NOMO-1 treated with dmso at 0.1 percent for 144 hours (cell line): ENCODE results near the gene SLAMF7.
"Not testable (repeated sequence)": the region's sequence is repeated elsewhere in the genome, so short reads cannot be mapped to it uniquely, and the experiment has no call there.

Experiments used
- DNase-seq: peaks from one replicate; lab custom pipeline; 2025; ENCODE audit not compliant: unreplicated experiment; lab: John Stamatoyannopoulos, UW

SLAMF7 gene

DNA sequence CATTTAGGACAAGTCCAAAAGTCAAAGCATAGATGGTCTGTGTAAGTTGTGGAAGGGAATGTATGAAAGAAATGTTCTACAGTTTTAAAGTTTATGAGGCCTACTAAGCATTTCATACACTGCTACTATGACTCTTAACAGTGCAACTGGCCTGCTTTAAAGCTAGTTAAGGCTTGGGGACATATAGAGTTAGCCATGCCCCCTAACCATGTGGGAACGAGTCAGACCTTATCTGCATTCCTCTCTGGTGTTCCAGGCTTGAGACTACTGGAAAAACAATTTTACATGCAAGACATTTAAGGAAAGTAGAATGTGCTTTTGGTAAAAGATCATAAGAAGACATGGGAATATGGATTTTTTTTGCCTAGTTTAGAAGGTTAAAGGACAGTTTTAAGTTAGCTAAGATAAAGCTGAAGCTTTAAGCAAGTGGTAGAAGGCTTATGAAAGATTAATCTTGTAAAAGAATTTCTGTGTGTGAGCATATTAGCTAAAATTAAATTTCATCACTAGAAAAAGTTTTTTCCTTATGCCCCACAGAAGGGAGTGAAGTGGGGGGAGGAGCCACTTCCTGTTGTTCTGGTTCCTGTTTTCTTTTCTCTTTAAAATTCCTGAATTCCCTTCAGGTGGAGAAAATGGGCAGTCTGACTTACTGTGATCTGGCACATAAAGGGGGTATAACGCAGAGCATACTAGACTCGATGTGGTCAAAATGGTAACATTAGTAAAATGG is 18.5 kb upstream of the SLAMF7 start:
- DNase-seq: no peak

GRCh38 chr1:160721473-160721872 is 17.6 kb upstream of the SLAMF7 start:
- DNase-seq: no peak

DNA sequence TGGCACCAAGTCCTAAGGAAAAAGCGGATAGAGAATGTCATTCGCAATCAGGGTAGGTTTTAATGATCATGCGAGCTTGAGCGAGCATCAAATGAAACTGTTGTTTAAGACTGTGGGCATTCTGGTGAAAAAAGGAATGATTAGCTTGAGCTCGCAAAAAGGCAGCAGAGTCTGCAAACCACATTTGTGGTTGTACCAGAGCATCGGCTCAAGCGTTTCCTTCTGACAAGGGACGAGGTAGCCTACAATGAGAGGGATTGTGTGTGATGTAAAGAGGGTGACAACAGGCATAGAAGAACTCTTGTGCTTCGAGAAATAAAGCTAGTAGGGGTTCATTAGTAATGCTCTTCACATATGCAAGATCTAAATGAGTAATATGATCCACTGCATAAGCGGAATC is 16.3 kb upstream of the SLAMF7 start:
- no peak for DNase-seq

- no peak for DNase-seq
Measured at GRCh38 chr1:160723332-160723731, 15.7 kb upstream of the SLAMF7 start.

DNA sequence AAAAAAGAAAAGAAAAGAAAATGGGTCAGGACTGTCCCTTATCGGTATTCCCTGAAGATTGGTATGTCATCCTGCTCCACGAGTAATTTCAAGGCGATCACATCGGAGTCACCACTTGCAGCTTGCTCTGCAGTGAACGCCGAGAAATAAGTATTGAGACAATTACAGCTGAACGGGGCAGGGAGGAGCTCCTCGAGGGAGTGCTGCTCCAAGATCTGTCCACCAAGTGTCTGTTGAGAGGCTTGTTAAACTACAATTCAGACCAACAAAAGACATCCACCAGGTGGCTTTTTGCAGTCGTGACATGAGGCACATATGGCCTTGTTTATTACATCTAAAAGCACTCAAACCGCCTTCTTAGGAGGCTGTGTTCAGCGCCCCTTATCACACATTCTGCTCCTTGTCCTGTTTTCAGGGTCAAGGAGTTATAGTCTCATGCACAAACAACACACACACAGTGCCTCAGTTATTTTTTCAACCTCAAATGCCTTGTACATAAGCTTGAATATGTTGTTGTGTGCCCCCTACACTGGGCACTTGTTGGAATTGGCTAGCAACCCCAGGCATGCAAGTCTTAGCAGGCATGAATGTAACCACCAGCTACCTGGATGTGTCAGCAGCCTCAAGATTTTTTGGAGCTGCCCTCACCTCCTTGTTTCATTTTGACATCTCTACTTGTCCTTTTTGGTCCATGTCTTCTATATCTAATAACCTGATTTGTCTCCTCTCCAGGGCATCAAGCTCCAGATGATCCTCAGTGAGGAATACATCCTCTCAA is 14.4 kb upstream of the SLAMF7 start:
- DNase-seq: no peak

GRCh38 chr1:160726114-160726497 is 12.9 kb upstream of the SLAMF7 start:
- no peak for DNase-seq

DNA sequence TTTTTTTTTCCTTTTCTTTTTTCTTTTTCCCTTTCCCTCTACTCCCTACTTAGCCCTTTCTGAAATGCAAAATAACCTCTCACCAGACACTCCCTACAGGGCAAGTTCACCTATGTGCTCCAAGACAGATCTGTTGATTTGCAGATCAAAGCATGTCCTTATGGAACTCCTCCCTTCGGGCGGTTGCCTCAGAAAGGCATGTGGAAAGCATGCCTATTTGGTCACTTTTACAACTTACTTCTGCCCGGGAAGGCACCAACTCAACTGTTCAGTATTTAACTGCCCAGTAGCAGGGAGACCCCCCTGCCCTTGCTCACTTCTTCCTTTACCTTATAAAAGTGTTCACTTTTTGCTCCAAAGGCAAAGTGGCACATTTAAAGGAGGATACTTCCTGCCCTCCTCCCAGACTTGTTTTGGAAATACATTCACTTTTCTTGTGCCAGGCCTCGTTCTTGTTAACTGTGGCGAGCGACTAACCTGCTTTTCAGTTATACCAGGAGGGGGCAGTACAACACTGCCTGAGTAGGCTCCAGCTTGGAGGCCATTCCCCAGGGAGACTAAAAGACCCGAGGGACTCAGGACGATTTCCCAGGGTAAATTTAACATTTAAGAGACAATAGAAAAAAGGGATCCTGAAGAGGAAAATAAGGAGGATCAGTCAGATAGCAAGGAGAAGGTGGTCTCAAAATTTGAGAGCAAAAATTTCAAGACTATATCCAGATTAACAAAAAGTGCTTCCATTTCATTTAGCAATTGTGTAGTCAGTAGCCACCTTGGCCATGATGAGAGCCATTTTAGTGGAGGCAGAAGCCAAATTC is 12.3 kb upstream of the SLAMF7 start:
- peak; percentile 41 for DNase-seq

- no peak for DNase-seq
Measured at GRCh38 chr1:160727316-160727640, 11.8 kb upstream of the SLAMF7 start.

DNA sequence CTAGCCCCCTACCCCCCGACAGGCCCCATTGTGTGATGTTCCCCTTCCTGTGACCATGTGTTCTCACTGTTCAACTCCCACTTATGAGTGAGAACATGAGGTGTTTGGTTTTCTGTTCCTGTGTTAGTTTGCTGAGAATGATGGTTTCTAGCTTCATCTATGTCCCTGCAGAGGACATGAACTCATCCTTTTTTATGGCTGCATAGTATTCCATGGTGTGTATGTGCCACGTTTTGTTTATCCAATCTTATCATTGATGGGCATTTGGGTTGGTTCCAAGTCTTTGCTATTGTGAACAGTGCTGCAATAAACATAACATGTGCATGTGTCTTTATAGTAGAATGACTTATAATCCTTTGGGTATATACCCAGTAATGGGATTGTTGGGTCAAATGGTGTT is 7.5 kb upstream of the SLAMF7 start:
- not testable (repeated sequence) for DNase-seq

GRCh38 chr1:160731990-160732389 is 7.1 kb upstream of the SLAMF7 start:
- DNase-seq: no peak

DNA sequence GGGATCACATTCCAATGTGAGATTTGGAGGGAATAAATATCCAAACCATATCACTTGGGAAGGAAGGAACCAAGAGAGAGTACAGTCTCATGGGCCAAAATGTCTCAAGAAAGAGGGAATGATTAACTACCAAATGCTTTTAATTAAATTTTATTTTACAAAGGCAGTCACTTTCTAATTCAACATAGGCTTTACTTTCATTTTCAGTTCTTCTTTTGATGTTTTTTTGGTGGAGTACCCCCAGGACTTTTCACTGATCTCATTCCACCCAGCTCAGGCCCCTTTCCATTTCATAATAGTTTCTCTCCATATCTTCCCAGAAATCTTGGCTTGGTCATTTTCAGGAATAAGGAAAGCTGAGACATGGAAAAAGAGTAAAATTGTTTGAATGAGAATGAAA is 5.1 kb upstream of the SLAMF7 start:
- DNase-seq: no peak

DNA sequence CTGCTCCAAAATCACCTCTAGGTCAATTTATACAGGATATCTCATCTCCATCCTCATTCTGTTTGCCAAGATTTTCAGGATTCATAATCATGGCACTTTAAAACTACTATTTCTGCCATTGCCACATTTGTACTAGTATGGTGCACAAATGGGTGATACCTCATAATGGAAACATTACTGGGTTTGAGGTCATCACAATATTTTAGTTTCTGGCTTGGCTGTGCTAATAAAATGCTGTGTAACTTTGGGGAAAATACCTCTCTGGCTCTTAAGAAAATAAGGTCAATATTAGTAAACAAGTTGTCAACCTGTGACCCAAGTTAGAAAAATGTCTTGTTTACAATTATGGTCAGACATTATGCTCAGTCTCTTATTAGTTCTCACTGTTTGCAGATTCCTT is 4.7 kb upstream of the SLAMF7 start:
- DNase-seq: no peak

DNA sequence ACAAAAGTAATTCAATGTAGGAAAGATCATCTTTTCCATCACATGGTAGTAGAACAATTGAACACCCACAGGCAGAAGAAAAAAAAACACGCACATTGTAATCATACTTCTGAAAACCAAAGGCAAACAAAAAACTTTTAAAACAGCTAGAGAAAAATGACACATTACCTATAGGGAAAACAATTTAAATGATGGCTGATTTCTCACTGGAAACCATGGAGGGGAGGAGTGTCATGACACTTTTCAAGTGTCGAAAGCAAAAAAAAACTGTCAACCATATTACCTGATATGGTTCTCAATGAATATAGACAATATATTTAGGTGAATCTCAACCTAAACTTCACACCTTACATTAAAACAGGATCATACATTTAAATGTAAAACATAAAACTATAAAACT is 776 bp upstream of the SLAMF7 start:
- DNase-seq: no peak

- no peak for DNase-seq
Measured at GRCh38 chr1:160740133-160740688, 1.2 kb downstream of the SLAMF7 start.

- no peak for DNase-seq
Measured at GRCh38 chr1:160741092-160741501, 2.0 kb downstream of the SLAMF7 start.

GRCh38 chr1:160741612-160742348 is 2.7 kb downstream of the SLAMF7 start:
- no peak for DNase-seq

- no peak for DNase-seq
Measured at GRCh38 chr1:160742428-160743127, 3.5 kb downstream of the SLAMF7 start.

GRCh38 chr1:160743266-160743665 is 4.2 kb downstream of the SLAMF7 start:
- no peak for DNase-seq

DNA sequence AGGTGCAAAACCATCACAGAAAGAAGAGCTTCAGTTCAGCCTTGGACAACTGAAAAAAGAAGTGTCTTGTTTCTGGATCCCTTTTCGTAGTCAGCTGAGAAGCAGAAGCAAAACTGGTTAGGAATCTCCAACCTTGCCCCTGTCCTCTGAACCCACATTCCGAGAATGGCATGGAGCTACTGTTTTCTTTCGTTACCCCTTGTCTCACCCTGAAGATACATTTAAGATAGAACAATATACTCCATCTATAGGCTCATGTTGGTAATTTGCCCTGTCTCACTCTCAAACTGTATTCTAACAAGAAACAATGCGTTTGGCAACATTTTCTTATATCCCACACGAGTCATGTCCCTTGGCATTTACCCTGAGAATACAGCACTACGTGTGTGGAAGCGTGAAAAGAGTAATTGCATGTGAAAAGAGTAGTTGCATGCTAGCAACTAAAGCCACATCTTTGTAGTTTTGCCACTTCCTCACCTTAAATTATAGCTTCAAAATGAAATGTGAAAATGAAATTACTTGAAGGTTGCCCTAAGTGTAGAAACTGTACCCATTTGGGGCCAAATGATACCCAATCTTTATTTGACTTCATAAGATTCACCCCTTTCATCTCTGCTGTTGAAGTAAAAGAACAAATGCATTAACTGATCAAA is 5.3 kb downstream of the SLAMF7 start:
- DNase-seq: no peak
